Measurements from ENCODE around the gene MID1IP1.
A peak's percentile ranks its signal among the peaks of the same experiment; 100 is the strongest.

MID1IP1 gene

GRCh38 chrX:38804432-38804681, 3.1 kb downstream of the MID1IP1 start:
- no peak for DNase-seq (ENCODE audit: low read depth, low spot score)
- in situ Hi-C loops (cut with HindIII; ENCODE audit: low sequenced_read_pairs), result no loop called here
- peak overlapping the region; percentile 64 for H3K4me3 ChIP-seq (ENCODE audit: low read depth, low read length)
- TF ChIP-seq CTCF (IDR thresholded peaks at IDR 0.05; ENCODE audit: low read depth, low read length), result no peak

- no peak for TF ChIP-seq CTCF (IDR thresholded peaks at IDR 0.05; ENCODE audit: low read depth, low read length)
- in situ Hi-C loops (cut with HindIII; ENCODE audit: low sequenced_read_pairs), result no loop called here
- H3K4me3 ChIP-seq (ENCODE audit: low read depth, low read length), result peak overlapping the region; percentile 64
- no peak for DNase-seq (ENCODE audit: low read depth, low spot score)
Measured at GRCh38 chrX:38804682-38805431, 3.6 kb downstream of the MID1IP1 start.

- peak overlapping the region; percentile 64 for H3K4me3 ChIP-seq (ENCODE audit: low read depth, low read length)
- DNase-seq (ENCODE audit: low read depth, low spot score), result peak; percentile 81
- in situ Hi-C loops (cut with HindIII; ENCODE audit: low sequenced_read_pairs), result no loop called here
- TF ChIP-seq CTCF (IDR thresholded peaks at IDR 0.05; ENCODE audit: low read depth, low read length), result no peak
Measured at GRCh38 chrX:38805432-38806389, 4.5 kb downstream of the MID1IP1 start.

- DNase-seq (ENCODE audit: low read depth, low spot score), result no peak
- in situ Hi-C loops (cut with HindIII; ENCODE audit: low sequenced_read_pairs), result no loop called here
- H3K4me3 ChIP-seq (ENCODE audit: low read depth, low read length), result peak overlapping the region; percentile 64
- TF ChIP-seq CTCF (IDR thresholded peaks at IDR 0.05; ENCODE audit: low read depth, low read length), result no peak
Measured at GRCh38 chrX:38806875-38807621, 5.8 kb downstream of the MID1IP1 start.

GRCh38 chrX:38807873-38808272, 6.6 kb downstream of the MID1IP1 start:
- no peak for DNase-seq (ENCODE audit: low read depth, low spot score)
- in situ Hi-C loops (cut with HindIII; ENCODE audit: low sequenced_read_pairs), result no loop called here
- no peak overlapping the region for H3K4me3 ChIP-seq (ENCODE audit: low read depth, low read length)
- no peak for TF ChIP-seq CTCF (IDR thresholded peaks at IDR 0.05; ENCODE audit: low read depth, low read length)

- H3K4me3 ChIP-seq (ENCODE audit: low read depth, low read length), result no peak overlapping the region
- no peak for DNase-seq (ENCODE audit: low read depth, low spot score)
- TF ChIP-seq CTCF (IDR thresholded peaks at IDR 0.05; ENCODE audit: low read depth, low read length), result no peak
- in situ Hi-C loops (cut with HindIII; ENCODE audit: low sequenced_read_pairs), result no loop called here
Measured at GRCh38 chrX:38811515-38812243, 10.4 kb downstream of the MID1IP1 start.
